HepG2 (cell line): Measurements from ENCODE around the gene IL36B. TPM values are rescaled to one million over a fixed set of nuclear protein-coding genes. Genes with fewer than 3 reads are reported as not detected.
A peak's percentile ranks its signal among the peaks of the same experiment; 100 is the strongest.

Experiments
- ATAC-seq: fragments of 200-7000 bp; cut with Tn5 transposase; 3 replicates; pipeline ENCODE4 v1.9.1; 2020; ENCODE audit warnings: mild to moderate bottlenecking, moderate library complexity
- BruUV-seq: library from RNA; stranded (reverse); fragments of 400-500 nt; replicated peaks from 2 replicates; lab custom pipeline; 2021; lab: Mats Ljungman, UMichigan
- CTCF ChIA-PET: fragments of 300-600 bp; formaldehyde crosslinking; extraction: SDS; loops from one replicate; lab custom pipeline; 2021; ENCODE audit warnings: low total read pairs, inconsistent platforms, low intra/inter-chr PET ratio; lab: Yijun Ruan, JAX
- POLR2A ChIA-PET: fragments of 350-600 bp; sonication (Branson Sonifier 250); formaldehyde crosslinking; loops from one replicate; lab custom pipeline; 2020; ENCODE audit warnings: antibody characterized with exemption, inconsistent platforms; lab: Yijun Ruan, JAX
- DNase-seq: peaks from one replicate; pipeline ENCODE4 v3.0.0-alpha.2; 2015; ENCODE audit warnings: low spot score
- FAIRE-seq: peaks from 3 replicates; lab custom pipeline; 2011; peaks lifted over from hg19 to GRCh38; lab: Jason Lieb, UNC
- H2AFZ ChIP-seq: one replicate; pipeline ENCODE4 v1.6.1; 2011; ENCODE audit warnings: low read length, inconsistent platforms
- H3K27ac ChIP-seq: fragments of 300-600 bp; 3 replicates; pipeline ENCODE4 v1.8.0; 2011; ENCODE audit warnings: mixed run types, mild to moderate bottlenecking, mixed read lengths, low read length, inconsistent platforms; ENCODE audit not compliant: insufficient read depth; ENCODE audit errors: extremely low read length
- H3K27me3 ChIP-seq, 2 experiments: fragments of 200-600 bp in 1 of 2; 2 replicates in 1 of 2; 3 replicates in 1 of 2; pipeline versions ENCODE4 v1.6.0 to v1.8.0; 2011; ENCODE audit warnings: low read length in 2 of 2, mild to moderate bottlenecking in 2 of 2, moderate library complexity in 2 of 2, inconsistent platforms in 1 of 2; ENCODE audit not compliant: insufficient read depth in 2 of 2, control insufficient read depth in 1 of 2
- H3K36me3 ChIP-seq, 2 experiments: fragments of 200-600 bp in 1 of 2; replicated peaks in 1 of 2; 2 replicates in 1 of 2; 3 replicates in 1 of 2; pipeline versions ENCODE4 v1.5.1 to v1.8.0; 2011; ENCODE audit warnings: low read length in 2 of 2, inconsistent platforms in 1 of 2; ENCODE audit not compliant: insufficient read depth in 2 of 2, control insufficient read depth in 1 of 2
- H3K4me1 ChIP-seq: 2 replicates; pipeline ENCODE4 v1.5.1; 2012; ENCODE audit warnings: low read length, inconsistent platforms; ENCODE audit not compliant: insufficient read depth
- H3K4me2 ChIP-seq: 2 replicates; pipeline ENCODE4 v1.6.0; 2011; ENCODE audit warnings: low read depth, low read length, inconsistent platforms
- H3K4me3 ChIP-seq, 3 experiments: fragments of 200-600 bp in 1 of 3; sonication (generic), shearing (Covaris generic) in 1 of 3; replicated peaks in 1 of 3; 2 replicates each; pipeline ENCODE4 v1.5.1; 2011 to 2016; ENCODE audit warnings: low read length in 3 of 3, inconsistent platforms in 2 of 3, low read depth in 2 of 3, mild to moderate bottlenecking in 2 of 3, control low read depth in 1 of 3, mixed read lengths in 1 of 3; ENCODE audit not compliant: insufficient read depth in 1 of 3
- H3K79me2 ChIP-seq: one replicate; pipeline ENCODE4 v1.6.1; 2011; ENCODE audit warnings: low read length, inconsistent platforms; ENCODE audit not compliant: insufficient read depth
- H3K9ac ChIP-seq: 2 replicates; pipeline ENCODE4 v1.6.0; 2011; ENCODE audit warnings: mild to moderate bottlenecking, low read depth, low read length, inconsistent platforms; ENCODE audit not compliant: insufficient read depth
- H3K9me3 ChIP-seq: 2 replicates; pipeline ENCODE4 v1.5.1; 2012; ENCODE audit warnings: mild to moderate bottlenecking, low read length
- H4K20me1 ChIP-seq: 2 replicates; pipeline ENCODE4 v1.6.0; 2011; ENCODE audit warnings: inconsistent platforms, mild to moderate bottlenecking, low read length, moderate library complexity; ENCODE audit not compliant: insufficient read depth
- BCLAF1 ChIP-seq: fragments of 450-650 bp; IDR thresholded peaks from 2 replicates; pipeline ENCODE4 v1.6.1; 2017; ENCODE audit warnings: mild to moderate bottlenecking
- IRF9 ChIP-seq: sonication (generic); formaldehyde crosslinking; IDR thresholded peaks from 2 replicates; pipeline ENCODE4 v1.8.0; 2022; ENCODE audit warnings: missing genetic modification reagents, mild to moderate bottlenecking, borderline replicate concordance
- KLF13 ChIP-seq: sonication (generic); formaldehyde crosslinking; IDR thresholded peaks from 2 replicates; pipeline ENCODE4 v1.4.0; 2020; ENCODE audit warnings: mild to moderate bottlenecking, missing genetic modification reagents
- MAFF ChIP-seq: IDR thresholded peaks from 2 replicates; pipeline ENCODE4 v1.6.1; 2011; ENCODE audit warnings: low read depth, low read length, improper control_type of control experiment
- MAFK ChIP-seq, 2 experiments: IDR thresholded peaks in 1 of 2; conservative IDR thresholded peaks in 1 of 2; 2 replicates each; pipeline ENCODE4 v1.6.1; 2011; ENCODE audit warnings: improper control_type of control experiment in 2 of 2, low read length in 2 of 2
- WGBS: methylation state at CpG from one replicate; pipeline ENCODE4 v1.1.6; 2017; ENCODE audit warnings: low lambda C conversion rate; 5-methylcytosine and 5-hydroxymethylcytosine counted together
- in situ Hi-C: cut with HindIII; loops from 2 replicates; pipeline ENCODE4 v1.10.0; 2017; ENCODE audit warnings: low pct_unique_long_range_greater_than_20kb; ENCODE audit not compliant: extremely low pct_ligation_motif_present
- intact Hi-C: fragments of 100-400 bp; cut with micrococcal nuclease; formaldehyde crosslinking; loops from one replicate; pipeline ENCODE4 v1.10.0; 2022; ENCODE audit not compliant: unreplicated experiment
- polyA plus RNA-seq, 8 experiments: library from polyadenylated mRNA; depleted of rRNA in 3 of 8; stranded (reverse) in 7 of 8; unstranded in 1 of 8; fragments of >200 nt; fragmentation: Illumina TruSeq in 4 of 8; extraction: Trizol in 4 of 8; gene quantifications; 2 replicates each; pipeline versions ENCODE4 v1.2.1 to v1.2.3, GENCODE V29; 2011 to 2016; ENCODE audit warnings: low read depth in 4 of 8, missing spikeins in 1 of 8, mixed read lengths in 1 of 8; ENCODE audit not compliant: insufficient read depth in 1 of 8
- total RNA-seq, 5 experiments: library from RNA; depleted of rRNA; stranded (reverse); fragments of >200 nt; fragmentation: Illumina TruSeq; extraction: Trizol; gene quantifications; 2 replicates each; pipeline ENCODE4 v1.2.3, GENCODE V29; 2016; ENCODE audit warnings: low read depth in 1 of 5

IL36B gene
- total and polyA plus RNA-seq, 2 of the 13 experiments (the other 11 are each of a cell fraction or from before 2014, with no cell fraction given): not detected

DNA sequence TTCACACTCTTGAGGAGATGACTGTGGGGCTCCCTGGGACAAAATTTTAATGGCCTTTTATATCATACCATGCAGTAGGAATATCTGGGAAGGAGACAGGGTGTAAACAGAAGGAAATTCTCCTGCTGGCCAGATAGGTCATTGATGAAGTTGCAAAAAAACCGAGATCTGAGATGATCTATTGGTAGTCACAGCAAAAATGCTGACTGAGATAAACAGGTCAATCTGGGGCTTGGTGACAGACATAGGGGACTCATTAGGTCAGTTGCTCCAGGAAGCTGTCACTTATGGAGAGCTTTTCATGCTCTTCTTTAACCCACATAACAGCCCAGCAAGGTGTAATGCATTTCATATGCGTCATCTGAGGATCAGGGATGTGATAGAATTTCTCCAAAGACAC lies 50.0 kb downstream of the IL36B start:
- ATAC-seq (no peak), FAIRE-seq (no peak), DNase-seq (no peak)
- Histone ChIP-seq H3K9me3 (peaks cover 22% of the 10 kb centered on the region), H3K36me3 (no peaks in the 10 kb centered on the region), H3K4me2 (no peak overlapping the region), H3K9ac (no peak overlapping the region), H3K27ac (no peak overlapping the region), H4K20me1 (no peaks in the 10 kb centered on the region), H3K79me2 (no peaks in the 10 kb centered on the region), H3K4me1 (no peaks in the 10 kb centered on the region), H3K4me3 (no peak overlapping the region), H3K27me3 (peaks cover 3 to 9% of the 10 kb centered on the region in 2 experiments), H2AFZ (no peak overlapping the region)
- no TSS peak for BruUV-seq
- peak; percentile 80 to 87 for TF ChIP-seq MAFK (conservative IDR thresholded peaks at IDR 0.05 in 1 of 2, IDR thresholded peaks at IDR 0.05 in 1 of 2; ENCODE audit: low read length in 2 of 2)
- TF ChIP-seq IRF9 (CRISPR knock-in tag): no peak
- peak; percentile 84 for TF ChIP-seq MAFF
- no peak for TF ChIP-seq KLF13 (CRISPR knock-in tag)
- TF ChIP-seq BCLAF1: no peak
- in situ Hi-C loops (no loop called here), intact Hi-C loops (no loop called here)
- CTCF ChIA-PET: no interaction called here
- 2% methylated on average over 2 of the region's 2 CpGs for WGBS
- POLR2A ChIA-PET: no interaction called here
